Neural cell (in vitro differentiated cells): ENCODE data around the gene DENND1A. TPM values are rescaled to one million over a fixed set of nuclear protein-coding genes. Genes with fewer than 3 reads are reported as not detected.
A peak's percentile ranks its signal among the peaks of the same experiment; 100 is the strongest.

Experiments
- H2AFZ ChIP-seq: fragments of 200-600, 300-800 bp; sonication (generic), shearing (Covaris generic); 2 replicates; pipeline ENCODE4 v1.6.0; 2014; ENCODE audit warnings: low read depth, mild to moderate bottlenecking, antibody characterized with exemption, low read length, moderate library complexity
- H3F3A ChIP-seq: fragments of 200-600 bp; shearing (Covaris generic); 2 replicates; pipeline ENCODE4 v1.6.1; 2016; ENCODE audit warnings: mild to moderate bottlenecking, moderate library complexity, mixed read lengths, antibody characterized with exemption, low read length; ENCODE audit not compliant: insufficient read depth, poor library complexity, severe bottlenecking
- H3K27ac ChIP-seq: fragments of 200-600, 300-800 bp; sonication (generic), shearing (Covaris generic); 2 replicates; pipeline ENCODE4 v1.5.1; 2014; ENCODE audit warnings: mild to moderate bottlenecking, low read length, moderate library complexity
- H3K27me3 ChIP-seq: fragments of 300-800, 200-600 bp; sonication (generic), shearing (Covaris generic); 2 replicates; pipeline ENCODE4 v1.6.0; 2014; ENCODE audit warnings: mild to moderate bottlenecking, low read depth, low read length, moderate library complexity; ENCODE audit not compliant: insufficient read depth
- H3K36me3 ChIP-seq: fragments of 300-800, 200-600 bp; sonication (generic), shearing (Covaris generic); 2 replicates; pipeline ENCODE4 v1.5.1; 2014; ENCODE audit warnings: mild to moderate bottlenecking, antibody characterized with exemption, low read length, moderate library complexity; ENCODE audit not compliant: insufficient read depth
- H3K4me2 ChIP-seq: fragments of 300-800, 200-600 bp; sonication (generic), shearing (Covaris generic); 2 replicates; pipeline ENCODE4 v1.6.0; 2014; ENCODE audit warnings: mild to moderate bottlenecking, low read length
- H3K4me3 ChIP-seq: fragments of 300-800, 200-600 bp; sonication (generic), shearing (Covaris generic); 2 replicates; pipeline ENCODE4 v1.5.1; 2014; ENCODE audit warnings: mild to moderate bottlenecking, low read length, moderate library complexity
- H3K79me2 ChIP-seq: fragments of 200-600 bp; shearing (Covaris generic); replicated peaks from 2 replicates; pipeline ENCODE4 v1.6.0; 2014; ENCODE audit warnings: mild to moderate bottlenecking, low read length, moderate library complexity; ENCODE audit not compliant: insufficient read depth
- H3K9ac ChIP-seq: fragments of 300-800, 200-600 bp; sonication (generic), shearing (Covaris generic); 2 replicates; pipeline ENCODE4 v1.6.1; 2016; ENCODE audit warnings: mild to moderate bottlenecking, low read length, mixed read lengths
- H3K9me2 ChIP-seq: fragments of 200-600 bp; shearing (Covaris generic); 2 replicates; pipeline ENCODE4 v1.6.1; 2016; ENCODE audit warnings: mild to moderate bottlenecking, low read length, mixed read lengths; ENCODE audit not compliant: insufficient read depth
- H3K9me3 ChIP-seq: fragments of 200-600, 300-800 bp; sonication (generic), shearing (Covaris generic); 2 replicates; pipeline ENCODE4 v1.6.1; 2016; ENCODE audit warnings: mild to moderate bottlenecking, mixed run types, low read length, moderate library complexity, mixed read lengths
- H4K20me1 ChIP-seq: fragments of 200-600 bp; shearing (Covaris generic); 2 replicates; pipeline ENCODE4 v1.6.1; 2016; ENCODE audit warnings: mild to moderate bottlenecking, mixed run types; ENCODE audit not compliant: insufficient read depth
- CTCF ChIP-seq: fragments of 450-650 bp; IDR thresholded peaks from 2 replicates; pipeline ENCODE4 v1.5.1; 2014; ENCODE audit warnings: antibody characterized with exemption, mild to moderate bottlenecking, moderate library complexity; ENCODE audit not compliant: poor library complexity, severe bottlenecking
- EP300 ChIP-seq: fragments of 450-650 bp; conservative IDR thresholded peaks from 2 replicates; pipeline ENCODE4 v1.6.1; 2014; ENCODE audit warnings: antibody characterized with exemption, mild to moderate bottlenecking, moderate library complexity; ENCODE audit not compliant: poor library complexity, severe bottlenecking
- EZH2 ChIP-seq: fragments of 200-600, 300-800 bp; shearing (Covaris generic), sonication (generic); IDR thresholded peaks from 2 replicates; pipeline ENCODE4 v1.6.1; 2014; ENCODE audit warnings: antibody characterized with exemption, low read length, borderline replicate concordance, mild to moderate bottlenecking; ENCODE audit not compliant: insufficient read depth, poor library complexity, severe bottlenecking
- MXI1 ChIP-seq: fragments of 450-650 bp; conservative IDR thresholded peaks from 2 replicates; pipeline ENCODE4 v1.6.1; 2014; ENCODE audit warnings: antibody characterized with exemption, mild to moderate bottlenecking; ENCODE audit not compliant: poor library complexity, severe bottlenecking
- POLR2AphosphoS5 ChIP-seq: IDR thresholded peaks from 2 replicates; pipeline ENCODE4 v1.6.1; 2012
- RAD21 ChIP-seq: fragments of 450-650 bp; conservative IDR thresholded peaks from 2 replicates; pipeline ENCODE4 v1.6.1; 2014; ENCODE audit warnings: antibody characterized with exemption, mild to moderate bottlenecking, moderate library complexity
- REST ChIP-seq: IDR thresholded peaks from 2 replicates; pipeline ENCODE4 v1.6.1; 2012; ENCODE audit warnings: borderline replicate concordance
- SMC3 ChIP-seq: fragments of 450-650 bp; conservative IDR thresholded peaks from 2 replicates; pipeline ENCODE4 v1.6.1; 2014; ENCODE audit warnings: antibody characterized with exemption, mild to moderate bottlenecking, moderate library complexity; ENCODE audit not compliant: poor library complexity
- TAF1 ChIP-seq: IDR thresholded peaks from 2 replicates; pipeline ENCODE4 v1.6.1; 2012; ENCODE audit warnings: low read depth
- polyA plus RNA-seq: library from polyadenylated mRNA; depleted of rRNA; stranded (reverse); fragments of >200 nt; gene quantifications from 2 replicates; pipeline ENCODE4 v1.2.3, GENCODE V29; 2014

Gene DENND1A
- polyA plus RNA-seq, 1 donor from 2014 or later, result 2.3 TPM

GRCh38 chr9:123438821-123439220 lies 491.1 kb downstream of the DENND1A start:
- H3K9me3 ChIP-seq, result no peaks in the 10 kb centered on the region
- no peaks in the 10 kb centered on the region for H3K27me3 ChIP-seq
- peak overlapping the region; percentile 7 for H2AFZ ChIP-seq
- H3K79me2 ChIP-seq, result no peaks in the 10 kb centered on the region
- H3K4me2 ChIP-seq, result peak overlapping the region; percentile 26
- H3K9ac ChIP-seq, result peak overlapping the region; percentile 48
- no peaks in the 10 kb centered on the region for H4K20me1 ChIP-seq
- peak overlapping the region; percentile 38 for H3K27ac ChIP-seq
- H3K9me2 ChIP-seq, result no peaks in the 10 kb centered on the region
- peaks cover 5% of the 10 kb centered on the region for H3F3A ChIP-seq
- peak overlapping the region; percentile 40 for H3K4me3 ChIP-seq
- H3K36me3 ChIP-seq, result no peaks in the 10 kb centered on the region
- TF ChIP-seq REST, result peak; percentile 92
- no peak for TF ChIP-seq SMC3

- H3K4me2 ChIP-seq, result peak overlapping the region; percentile 26
- H2AFZ ChIP-seq, result no peak overlapping the region
- H3K9ac ChIP-seq, result peak overlapping the region; percentile 48
- H3K79me2 ChIP-seq, result no peaks in the 10 kb centered on the region
- H3K9me3 ChIP-seq, result no peaks in the 10 kb centered on the region
- no peaks in the 10 kb centered on the region for H3K27me3 ChIP-seq
- peak overlapping the region; percentile 40 for H3K4me3 ChIP-seq
- no peaks in the 10 kb centered on the region for H3K9me2 ChIP-seq
- H3K27ac ChIP-seq, result peak overlapping the region; percentile 38
- H3K36me3 ChIP-seq, result no peaks in the 10 kb centered on the region
- no peaks in the 10 kb centered on the region for H4K20me1 ChIP-seq
- TF ChIP-seq EP300 (no peak), MXI1 (peak; percentile 51), RAD21 (no peak), EZH2 (no peak), SMC3 (no peak), CTCF (no peak)
- peaks cover 5% of the 10 kb centered on the region for H3F3A ChIP-seq
These were observed 491.6 kb downstream of the DENND1A start for GRCh38 chr9:123438321-123438720.

DNA sequence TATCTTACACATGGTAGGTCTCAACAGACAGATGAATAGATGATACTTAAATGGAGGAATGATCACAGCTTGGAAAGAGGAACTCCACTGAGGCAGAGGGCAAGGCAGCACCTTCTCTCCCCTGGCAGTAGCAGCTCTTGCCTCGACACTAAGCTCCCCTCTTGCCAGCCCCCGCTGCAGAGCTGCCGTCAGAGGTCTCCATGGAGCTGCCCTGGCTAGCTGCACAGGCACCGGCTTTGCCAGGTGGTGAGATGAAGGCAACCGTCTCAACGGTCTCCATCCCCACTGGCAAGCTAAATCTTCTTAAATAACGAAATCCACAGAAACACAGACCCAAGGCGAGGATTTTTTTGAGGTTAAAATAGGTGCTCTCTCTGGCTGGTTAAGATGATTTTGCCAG lies 492.7 kb downstream of the DENND1A start:
- Histone ChIP-seq H3K9me2 (no peaks in the 10 kb centered on the region), H3K4me2 (no peak overlapping the region), H3F3A (peaks cover 5% of the 10 kb centered on the region), H3K27ac (no peak overlapping the region), H4K20me1 (no peaks in the 10 kb centered on the region), H3K36me3 (no peaks in the 10 kb centered on the region), H3K4me3 (no peak overlapping the region), H3K9ac (no peak overlapping the region), H3K79me2 (no peaks in the 10 kb centered on the region), H2AFZ (no peak overlapping the region), H3K27me3 (no peaks in the 10 kb centered on the region), H3K9me3 (no peaks in the 10 kb centered on the region)
- no peak for TF ChIP-seq MXI1
- no peak for TF ChIP-seq CTCF
- no peak for TF ChIP-seq TAF1
- no peak for TF ChIP-seq REST
- no peak for TF ChIP-seq POLR2AphosphoS5
- TF ChIP-seq EP300, result no peak
- no peak for TF ChIP-seq RAD21
- TF ChIP-seq EZH2, result no peak
- no peak for TF ChIP-seq SMC3
